NOMO-1 treated with dmso at 0.1 percent for 144 hours (cell line): Measurements from ENCODE around the gene VSIG4.
"Not testable (repeated sequence)": the region's sequence is repeated elsewhere in the genome, so short reads cannot be mapped to it uniquely, and the experiment has no call there.

Experiments used
- DNase-seq: peaks from one replicate; lab custom pipeline; 2025; ENCODE audit not compliant: unreplicated experiment; lab: John Stamatoyannopoulos, UW

VSIG4 gene, protein sequence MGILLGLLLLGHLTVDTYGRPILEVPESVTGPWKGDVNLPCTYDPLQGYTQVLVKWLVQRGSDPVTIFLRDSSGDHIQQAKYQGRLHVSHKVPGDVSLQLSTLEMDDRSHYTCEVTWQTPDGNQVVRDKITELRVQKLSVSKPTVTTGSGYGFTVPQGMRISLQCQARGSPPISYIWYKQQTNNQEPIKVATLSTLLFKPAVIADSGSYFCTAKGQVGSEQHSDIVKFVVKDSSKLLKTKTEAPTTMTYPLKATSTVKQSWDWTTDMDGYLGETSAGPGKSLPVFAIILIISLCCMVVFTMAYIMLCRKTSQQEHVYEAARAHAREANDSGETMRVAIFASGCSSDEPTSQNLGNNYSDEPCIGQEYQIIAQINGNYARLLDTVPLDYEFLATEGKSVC

DNA sequence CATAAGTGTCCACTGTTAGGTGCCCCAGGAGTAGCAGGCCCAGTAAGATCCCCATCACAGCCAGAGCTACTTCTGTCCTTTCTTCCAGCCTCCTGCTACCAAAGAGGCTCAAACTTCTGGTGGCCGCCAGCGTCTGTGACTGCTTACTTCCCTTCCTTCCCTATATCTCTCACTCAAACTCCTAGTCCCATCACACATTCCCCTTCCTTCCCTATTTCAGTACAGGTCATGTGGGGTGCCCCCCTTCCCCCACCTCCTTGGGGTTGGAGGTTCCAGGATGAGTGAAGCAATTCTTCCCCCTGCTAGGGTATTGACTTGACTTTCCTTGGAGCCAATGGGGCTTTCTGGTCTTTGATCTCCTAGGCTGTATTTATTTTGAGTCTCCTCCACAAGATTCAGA, at the start of gene VSIG4:
TSS of gene VSIG4 (minus strand) at position 137 of the 400 bp plus-strand sequence. CDS start at position 55, 82 bp downstream.
- no peak for DNase-seq

DNA sequence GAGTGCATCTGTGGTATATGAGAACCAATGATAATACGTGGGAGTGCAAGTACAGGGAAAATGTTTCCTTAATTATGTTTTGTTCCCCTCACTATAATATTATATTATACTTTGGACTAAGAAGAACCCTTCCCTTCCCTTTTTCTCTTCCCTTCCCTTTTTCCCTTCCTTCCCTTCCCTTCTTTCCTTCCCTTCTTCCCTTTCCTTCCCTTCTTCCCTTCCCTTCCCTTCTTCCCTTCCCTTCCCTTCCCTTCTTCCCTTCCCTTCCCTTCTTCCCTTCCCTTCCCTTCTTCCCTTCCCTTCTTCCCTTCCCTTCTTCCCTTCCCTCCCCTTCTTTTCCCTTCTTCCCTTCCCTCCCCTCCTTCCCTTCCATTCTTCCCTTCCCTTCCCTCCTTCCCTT, 36.9 kb upstream of the VSIG4 start:
- no peak for DNase-seq

DNA sequence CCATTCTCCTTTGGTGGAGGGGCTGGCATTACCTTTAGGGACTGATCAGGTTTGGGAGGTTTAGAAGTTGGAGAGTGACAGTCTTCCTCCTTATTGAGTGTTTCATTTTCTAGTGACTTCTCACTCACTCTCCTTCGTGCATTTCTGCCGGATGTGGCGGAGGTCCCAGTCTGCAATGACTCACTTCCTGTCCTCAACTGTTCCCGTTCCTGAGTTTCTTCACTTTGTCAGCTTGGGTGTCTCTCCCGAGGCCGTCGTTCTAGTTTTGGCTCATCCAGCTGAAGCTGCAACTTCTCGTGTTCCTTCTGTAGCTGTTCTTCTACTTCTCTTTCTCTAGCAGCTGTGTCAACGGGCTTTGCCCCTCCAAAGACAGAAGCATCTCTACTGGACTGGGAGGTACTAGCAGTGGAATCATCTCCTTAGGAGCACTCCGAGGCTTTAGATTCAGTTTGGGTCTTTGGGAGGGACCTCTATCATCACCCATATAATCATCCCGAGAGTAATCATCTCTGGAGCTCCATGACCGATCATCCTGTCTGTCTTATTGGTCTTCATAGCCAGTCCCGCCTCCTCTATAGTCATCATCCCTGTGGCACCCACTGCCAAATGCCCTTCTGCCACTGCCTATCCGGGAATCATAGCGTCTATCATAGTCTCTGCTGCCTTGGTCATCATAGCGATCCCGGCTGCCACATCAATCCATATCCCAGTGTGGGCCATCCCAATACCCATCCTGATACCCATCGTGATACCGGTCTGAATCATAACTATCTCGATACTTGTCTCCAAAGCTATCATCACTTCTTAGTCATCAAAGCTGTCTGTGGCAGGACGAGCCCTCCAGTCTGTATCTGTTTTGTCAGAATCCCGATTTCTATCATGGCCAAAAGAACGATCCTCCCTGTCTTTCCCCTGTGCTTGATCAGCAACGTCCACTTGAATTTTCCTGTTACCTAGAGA, 35.3 kb upstream of the VSIG4 start:
- DNase-seq: peak; percentile 75

DNA sequence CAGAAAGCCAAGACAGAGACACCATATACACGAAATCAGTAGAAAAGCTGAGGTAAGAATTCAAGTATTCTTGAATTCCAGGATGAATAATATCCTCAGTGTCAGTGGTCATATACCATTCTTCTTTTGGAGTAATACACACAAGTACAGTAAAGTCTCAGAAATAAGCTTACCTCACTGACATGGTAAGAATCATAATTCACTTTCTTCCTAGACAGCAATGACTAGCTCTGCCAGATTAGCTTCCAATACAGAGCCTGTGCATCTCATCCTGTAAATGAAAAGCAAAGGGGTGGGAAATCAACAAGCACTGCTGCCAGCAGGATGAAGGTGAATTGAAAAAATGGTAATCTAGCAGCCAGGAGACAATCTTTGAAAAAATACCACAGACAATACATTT, 31.2 kb upstream of the VSIG4 start:
- DNase-seq: no peak

DNA sequence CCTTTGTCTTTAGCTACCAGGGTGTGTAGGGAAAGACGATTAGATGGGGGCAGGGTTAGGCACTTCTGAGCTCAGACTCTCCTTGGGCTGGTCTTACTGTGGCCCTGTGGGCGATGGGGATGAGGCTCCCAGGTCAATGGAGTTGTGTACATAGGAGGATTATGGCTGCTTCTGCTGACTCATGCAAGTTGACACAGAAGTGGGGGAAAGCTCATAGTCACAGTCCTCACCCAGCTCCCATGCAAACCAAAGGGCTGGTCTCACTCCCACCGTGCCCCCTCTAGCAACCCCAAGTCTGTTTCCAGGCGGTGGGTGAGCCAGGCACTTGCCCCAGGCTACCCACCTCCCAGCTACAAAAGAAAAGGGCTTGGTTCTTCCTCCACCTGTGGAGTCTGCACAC, 24.4 kb upstream of the VSIG4 start:
- no peak for DNase-seq

DNA sequence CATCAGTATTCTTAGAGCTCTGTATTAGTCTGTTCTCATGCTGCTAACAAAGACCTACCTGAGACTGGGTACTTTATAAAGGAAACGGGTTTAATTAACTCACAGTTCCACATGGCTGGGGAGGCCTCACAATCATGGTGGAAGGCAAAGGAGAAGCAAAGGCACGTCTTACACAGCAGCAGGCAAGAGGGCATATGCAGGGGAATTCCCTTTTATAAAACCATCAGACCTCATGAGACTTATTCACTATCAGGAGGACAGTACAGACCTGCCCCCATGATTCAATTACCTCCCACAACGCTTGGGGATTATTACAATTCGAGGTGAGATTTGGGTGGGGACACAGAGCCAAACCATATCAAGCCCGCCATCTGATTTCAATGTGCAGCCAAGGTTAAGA, 17.1 kb upstream of the VSIG4 start:
- DNase-seq: not testable (repeated sequence)

DNA sequence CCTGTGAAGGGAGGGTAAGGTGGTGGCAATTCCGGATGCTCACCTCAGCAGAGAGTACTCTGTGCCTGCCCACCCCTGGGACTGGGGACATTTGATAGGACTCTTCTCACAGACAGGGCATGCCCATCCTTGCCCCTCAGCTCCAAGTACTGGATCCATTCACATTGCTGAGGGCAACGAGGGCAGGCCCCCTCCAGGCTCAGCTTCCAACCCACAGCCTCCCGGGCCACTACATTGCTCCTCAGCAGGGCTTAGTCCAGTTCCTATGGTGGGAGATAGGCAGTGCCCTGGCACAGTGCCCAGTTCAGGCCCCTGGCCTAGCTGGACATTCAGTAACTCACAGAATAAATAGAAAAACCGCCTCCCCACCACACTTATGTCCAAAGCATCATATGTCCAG, 15.1 kb upstream of the VSIG4 start:
- no peak for DNase-seq

DNA sequence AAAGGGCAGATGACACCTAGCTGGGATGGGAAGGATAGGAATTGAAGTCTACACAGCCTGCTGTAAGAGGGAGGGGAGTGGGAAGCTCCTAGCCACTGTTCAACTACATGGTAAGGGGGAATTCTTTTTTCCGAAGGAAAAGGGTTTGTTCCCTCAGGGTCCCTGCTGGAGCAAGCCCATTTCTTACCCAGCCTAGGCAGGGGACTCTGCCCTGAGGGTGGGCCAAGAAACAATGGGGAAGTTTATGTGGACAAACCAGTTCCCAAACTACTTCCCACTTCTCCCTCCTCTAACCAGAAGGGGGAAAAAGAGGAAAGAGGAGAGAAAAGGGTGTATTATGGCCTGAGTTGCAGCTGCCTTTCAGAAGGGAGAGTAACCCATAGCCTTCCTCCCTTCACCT, 13.5 kb upstream of the VSIG4 start:
- no peak for DNase-seq

DNA sequence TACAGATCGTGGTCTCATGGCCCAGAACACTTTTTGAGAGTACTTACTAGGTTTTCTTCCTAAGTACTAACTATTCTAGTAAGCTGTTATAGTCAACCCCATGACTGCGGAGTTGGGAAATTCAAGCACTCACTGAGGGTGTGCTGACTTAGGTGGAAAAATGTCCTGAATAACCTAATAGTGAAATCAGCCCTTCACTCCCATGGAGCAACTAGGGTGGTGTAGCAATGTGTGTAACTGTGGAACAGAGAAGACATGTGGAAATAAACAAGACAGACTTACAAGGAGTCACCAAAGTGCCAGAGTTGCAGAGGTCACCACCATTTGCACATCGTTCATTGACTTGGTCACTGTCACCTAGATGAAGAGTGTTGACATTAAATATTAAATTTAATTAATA, 12.1 kb upstream of the VSIG4 start:
- no peak for DNase-seq

DNA sequence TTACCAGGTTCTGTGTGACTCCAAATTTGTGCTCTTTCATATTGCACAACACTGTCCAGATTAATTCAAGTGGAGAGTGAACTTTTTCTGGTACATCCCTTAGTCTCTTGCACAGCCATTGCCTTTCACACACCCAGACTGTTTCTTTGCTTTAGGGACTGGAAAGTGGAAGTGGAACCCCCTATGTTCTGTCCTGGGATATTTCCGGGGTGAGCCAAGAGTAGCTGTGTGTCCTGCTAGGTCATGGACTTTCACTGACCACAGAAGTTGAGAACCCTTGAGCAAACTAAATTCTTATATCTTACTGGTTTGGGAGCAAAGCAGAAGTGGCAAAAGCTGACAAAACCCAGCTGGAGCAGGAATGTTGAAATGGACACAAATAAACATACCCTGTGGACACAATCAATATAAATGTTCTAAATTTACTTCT, 10.3 kb upstream of the VSIG4 start:
- peak; percentile 46 for DNase-seq

DNA sequence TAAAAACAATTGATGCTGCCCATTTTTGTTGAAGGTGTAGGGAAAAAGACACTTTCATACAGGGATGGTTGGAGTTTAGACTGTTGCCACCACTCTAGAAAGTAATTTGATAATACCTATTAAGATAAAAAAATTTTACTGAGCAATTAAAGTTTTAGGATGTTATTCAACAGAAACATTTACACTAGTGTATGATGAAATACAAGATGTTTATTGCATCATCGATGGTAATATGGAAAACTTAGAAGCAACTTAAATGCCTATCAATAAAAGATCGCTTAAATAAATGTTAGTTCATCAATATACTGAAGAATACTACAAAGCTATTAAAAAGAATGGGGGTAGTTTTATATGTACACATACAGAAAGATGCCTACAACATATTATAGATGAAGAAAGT, 9.2 kb upstream of the VSIG4 start:
- DNase-seq: no peak

DNA sequence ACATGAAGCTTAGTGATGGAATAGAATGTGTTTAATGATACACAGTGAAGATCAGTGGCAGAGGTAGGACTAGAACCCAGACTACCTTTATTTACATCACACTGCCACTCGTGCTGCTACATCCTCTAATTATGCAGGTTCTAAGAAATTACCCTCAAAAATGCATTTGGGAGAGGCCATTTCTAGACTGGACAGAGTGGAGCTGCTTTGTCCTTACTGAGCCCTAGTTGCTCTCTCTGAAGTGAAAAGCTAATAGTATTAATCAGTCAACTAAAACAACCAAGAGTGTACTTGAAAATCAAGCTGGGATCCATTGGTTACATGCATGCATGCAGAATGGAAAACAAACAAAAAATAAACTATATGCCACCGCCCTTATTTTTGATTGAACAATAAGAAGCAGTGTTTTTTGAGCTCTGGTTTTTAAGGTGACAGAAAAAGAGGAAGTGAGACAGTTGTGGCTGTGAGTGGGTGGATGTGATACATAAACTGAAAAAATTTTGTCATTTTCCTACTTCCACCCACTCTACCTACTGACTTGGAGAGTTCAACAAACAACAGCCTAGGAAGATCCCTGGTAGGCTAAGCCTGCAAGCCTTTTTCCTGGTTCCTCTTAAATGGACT, 6.8 kb upstream of the VSIG4 start:
- DNase-seq: peak; percentile 88

DNA sequence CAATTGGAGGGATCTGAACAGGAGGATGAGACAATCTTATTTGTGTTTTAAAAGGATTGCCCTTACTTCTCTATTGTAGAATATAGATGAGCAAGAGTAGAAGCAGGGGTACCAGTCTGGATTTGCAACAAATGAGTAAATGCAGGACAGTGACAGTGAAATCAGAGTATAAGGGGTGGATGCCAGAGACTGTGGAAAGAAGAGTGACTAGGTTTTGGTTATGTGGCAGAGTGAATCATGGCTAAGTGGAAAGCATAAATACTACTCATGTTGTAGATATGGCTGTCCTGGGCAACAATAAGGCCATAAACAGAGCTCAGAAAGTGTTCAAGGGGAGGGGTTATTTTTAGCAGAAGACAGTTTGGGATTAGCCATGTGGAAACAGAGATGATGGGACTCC, 6.0 kb upstream of the VSIG4 start:
- DNase-seq: no peak

DNA sequence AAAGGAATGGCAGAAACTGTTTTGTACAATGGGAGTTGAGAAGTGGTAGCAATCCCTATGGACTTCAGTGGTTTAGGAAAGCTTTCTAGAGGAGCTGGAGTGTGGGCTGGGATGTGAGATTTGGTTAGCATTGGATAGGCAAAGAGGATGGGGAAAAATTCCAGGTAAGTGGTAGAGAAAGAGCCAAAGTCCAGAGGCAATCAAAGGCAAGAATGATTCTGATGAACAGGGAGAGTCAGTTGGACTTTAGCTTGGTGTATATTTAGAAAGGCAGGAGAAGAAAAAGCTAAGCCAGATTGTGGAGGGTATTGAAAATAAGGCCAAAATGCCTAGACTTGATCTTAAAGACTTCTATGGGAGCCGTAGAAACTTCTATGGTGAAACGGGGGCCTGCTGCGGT, 3.7 kb upstream of the VSIG4 start:
- no peak for DNase-seq

DNA sequence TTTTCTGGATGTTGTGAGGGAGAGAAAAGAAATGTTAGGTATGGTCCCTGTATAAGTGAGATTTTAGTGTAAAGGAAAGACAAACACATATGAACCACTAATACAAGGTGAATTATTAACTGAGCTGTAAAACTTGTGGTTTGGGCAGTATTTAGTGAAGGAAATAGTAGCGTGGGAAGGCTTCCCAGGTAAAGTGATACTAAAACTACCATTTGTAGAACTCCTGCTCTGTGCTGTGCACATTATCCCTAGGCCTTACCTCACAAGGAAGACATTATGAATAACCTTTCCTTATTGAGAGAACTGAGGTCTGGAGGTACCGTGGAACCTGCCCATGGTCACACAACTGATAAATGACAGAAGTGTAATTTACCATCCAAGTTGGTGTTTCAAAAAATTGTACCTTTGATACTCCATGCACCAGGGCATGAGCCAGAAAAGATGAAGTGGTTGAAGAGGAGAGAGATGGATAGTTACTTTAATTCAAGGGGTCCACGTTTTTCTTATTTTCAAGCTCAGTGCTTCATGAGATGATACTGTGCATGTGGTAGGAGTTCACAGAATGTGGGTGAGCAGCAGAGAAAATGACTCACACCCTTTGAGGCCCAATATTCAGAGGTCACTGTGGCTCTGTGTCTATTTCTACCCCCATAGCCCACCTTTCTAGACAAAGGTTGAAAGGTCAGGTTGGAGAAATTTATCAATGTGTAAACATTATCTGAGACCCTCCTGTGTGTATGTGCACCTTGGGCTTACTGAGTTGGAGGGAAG, 2.6 kb upstream of the VSIG4 start:
- DNase-seq: no peak

DNA sequence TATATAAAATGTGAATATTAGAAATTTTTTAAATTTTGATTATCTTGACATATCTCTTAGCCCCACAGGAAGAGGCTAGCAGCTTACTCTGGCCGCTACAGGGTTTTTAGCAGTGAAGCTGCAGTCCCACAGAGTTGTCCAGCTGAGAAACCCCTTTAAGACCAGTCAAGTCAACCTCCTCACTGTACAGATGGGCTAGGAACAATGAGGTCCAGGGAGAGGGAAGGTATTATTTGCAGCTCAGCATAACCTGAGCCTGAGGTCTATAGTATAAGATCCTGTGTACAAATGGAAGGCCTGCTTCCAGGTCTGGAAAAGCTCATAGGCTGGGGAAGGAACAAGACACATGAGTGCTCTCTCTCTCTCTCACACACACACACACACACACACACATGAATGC, 1.8 kb downstream of the VSIG4 start:
- no peak for DNase-seq

DNA sequence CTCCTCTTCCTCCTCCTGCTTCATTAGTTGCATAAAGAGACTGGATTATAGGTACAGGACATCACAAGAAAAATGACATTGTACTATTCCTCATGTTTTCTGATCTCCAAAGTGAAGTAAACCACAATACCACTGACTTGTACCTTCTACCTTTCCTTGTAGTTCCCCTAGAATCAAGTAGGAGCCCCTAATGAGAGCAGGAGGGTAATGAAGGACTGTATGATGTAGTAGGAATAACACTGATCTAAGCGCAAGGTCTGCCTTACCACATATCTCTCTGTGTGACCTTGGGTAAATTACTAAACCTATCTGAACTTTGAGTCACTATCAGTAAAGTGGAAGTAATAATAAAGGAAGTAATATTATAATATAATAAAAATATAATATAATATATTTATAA, 3.6 kb downstream of the VSIG4 start:
- DNase-seq: no peak

DNA sequence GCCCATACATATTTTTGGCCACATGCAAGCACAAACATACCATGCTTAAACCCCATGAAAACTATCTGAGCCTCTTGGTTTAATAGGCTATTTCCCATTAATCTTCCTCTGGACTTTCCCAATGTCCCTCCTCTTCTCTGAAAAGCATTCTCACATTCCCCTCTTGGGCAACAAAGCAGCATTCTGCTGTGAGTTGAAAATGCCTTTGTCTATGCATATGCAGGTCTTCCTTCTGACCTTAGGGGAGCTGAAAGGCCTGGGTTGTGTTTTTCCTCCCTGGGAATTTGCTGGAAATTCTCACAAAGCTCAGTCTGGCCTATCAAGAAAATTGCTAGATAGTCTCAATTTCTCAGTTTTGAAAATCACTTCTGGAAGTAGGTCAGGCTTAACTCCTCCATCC, 4.2 kb downstream of the VSIG4 start:
- DNase-seq: no peak

DNA sequence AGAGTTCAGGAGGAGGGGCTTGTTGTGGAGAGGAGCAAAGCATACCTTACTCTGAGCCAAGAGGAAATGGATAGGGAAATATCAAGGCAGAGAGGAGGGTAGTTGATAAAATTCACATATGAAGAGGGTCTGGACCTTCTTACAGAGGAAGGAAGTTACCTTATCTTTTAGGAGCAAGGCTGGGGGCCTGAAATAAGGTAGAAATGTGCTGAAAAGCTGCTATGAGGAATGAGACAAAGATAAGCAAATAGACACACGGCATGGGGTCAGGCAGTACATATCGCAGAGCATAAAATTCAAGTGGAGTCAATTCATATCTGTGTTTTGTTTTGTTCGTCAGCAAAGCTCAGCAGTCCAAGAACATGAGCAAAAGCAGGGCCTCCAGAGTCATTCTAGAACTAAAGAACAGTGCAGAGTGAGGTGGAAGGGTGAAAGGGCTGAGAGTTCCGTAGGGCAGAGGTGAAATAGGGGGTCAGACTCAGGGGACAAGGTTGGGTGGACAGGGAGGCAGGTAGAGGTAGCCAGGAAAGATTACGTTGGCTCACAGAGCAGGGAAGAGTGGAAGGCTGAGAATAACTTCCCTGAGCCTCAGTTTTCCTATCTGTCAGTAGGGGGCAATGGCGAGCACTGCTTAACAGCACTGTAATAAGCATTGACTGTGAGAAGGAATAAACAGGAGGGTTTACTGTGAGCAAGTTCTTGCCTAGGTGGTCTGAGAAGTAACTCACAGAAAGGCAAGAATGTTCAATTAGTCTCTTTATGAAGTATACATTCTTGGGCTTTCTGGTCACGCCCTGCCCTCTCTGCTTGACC, 9.2 kb downstream of the VSIG4 start:
- DNase-seq: no peak

DNA sequence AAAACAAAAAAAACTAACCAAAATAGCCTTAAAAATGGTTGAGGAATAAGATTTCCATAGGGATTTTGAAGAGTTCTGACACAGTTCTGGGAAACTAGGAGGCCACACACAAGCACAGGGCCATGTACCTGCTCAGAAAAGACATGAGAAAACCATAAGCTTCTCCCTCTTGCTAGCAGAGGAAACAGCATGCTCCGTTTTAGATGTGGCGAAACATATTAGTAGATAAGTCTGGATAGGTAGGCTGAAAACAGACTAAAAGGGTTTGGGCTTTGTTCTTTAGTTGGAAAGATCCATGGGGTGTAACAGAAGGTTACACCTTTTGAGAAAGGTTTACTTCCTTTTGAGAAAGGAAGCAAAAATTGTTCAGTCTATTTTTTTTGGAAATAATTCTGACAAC, 10.9 kb downstream of the VSIG4 start:
- no peak for DNase-seq
